Measurements from ENCODE around the gene RAD51B.

DNA sequence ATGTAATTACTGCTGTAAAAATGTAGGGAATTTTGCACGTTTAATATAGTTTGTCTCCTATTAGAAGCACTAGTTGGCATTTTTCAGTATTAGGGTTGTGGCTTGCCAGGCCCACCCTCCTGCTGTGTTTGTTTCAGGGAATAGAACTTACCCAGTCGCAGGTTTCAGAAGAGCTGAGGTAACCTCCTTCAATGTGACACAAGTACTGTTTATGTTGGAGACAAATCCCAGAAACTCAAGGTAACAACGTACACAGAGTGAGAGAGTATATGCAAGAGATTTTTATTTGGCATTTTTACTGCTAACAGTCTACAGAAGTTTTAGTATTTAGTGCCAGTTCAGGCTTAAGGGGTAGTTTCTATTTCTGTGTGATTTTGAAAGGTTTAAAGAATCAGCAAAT lies 284.3 kb downstream of the RAD51B start:
- TF ChIP-seq, protein P1, sequence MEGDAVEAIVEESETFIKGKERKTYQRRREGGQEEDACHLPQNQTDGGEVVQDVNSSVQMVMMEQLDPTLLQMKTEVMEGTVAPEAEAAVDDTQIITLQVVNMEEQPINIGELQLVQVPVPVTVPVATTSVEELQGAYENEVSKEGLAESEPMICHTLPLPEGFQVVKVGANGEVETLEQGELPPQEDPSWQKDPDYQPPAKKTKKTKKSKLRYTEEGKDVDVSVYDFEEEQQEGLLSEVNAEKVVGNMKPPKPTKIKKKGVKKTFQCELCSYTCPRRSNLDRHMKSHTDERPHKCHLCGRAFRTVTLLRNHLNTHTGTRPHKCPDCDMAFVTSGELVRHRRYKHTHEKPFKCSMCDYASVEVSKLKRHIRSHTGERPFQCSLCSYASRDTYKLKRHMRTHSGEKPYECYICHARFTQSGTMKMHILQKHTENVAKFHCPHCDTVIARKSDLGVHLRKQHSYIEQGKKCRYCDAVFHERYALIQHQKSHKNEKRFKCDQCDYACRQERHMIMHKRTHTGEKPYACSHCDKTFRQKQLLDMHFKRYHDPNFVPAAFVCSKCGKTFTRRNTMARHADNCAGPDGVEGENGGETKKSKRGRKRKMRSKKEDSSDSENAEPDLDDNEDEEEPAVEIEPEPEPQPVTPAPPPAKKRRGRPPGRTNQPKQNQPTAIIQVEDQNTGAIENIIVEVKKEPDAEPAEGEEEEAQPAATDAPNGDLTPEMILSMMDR (CRISPR knock-in tag; IDR thresholded peaks at IDR 0.05) = no peak
- TF ChIP-seq, protein P2, sequence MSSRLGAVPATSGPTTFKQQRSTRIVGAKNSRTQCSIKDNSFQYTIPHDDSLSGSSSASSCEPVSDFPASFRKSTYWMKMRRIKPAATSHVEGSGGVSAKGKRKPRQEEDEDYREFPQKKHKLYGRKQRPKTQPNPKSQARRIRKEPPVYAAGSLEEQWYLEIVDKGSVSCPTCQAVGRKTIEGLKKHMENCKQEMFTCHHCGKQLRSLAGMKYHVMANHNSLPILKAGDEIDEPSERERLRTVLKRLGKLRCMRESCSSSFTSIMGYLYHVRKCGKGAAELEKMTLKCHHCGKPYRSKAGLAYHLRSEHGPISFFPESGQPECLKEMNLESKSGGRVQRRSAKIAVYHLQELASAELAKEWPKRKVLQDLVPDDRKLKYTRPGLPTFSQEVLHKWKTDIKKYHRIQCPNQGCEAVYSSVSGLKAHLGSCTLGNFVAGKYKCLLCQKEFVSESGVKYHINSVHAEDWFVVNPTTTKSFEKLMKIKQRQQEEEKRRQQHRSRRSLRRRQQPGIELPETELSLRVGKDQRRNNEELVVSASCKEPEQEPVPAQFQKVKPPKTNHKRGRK (CRISPR knock-in tag; IDR thresholded peaks at IDR 0.05) = no peak
- TF ChIP-seq TAF1 (CRISPR knock-in tag; IDR thresholded peaks at IDR 0.05) (no peak), ZNF747 (CRISPR knock-in tag; IDR thresholded peaks at IDR 0.05; ENCODE audit: borderline replicate concordance) (no peak), ZNF558 (CRISPR knock-in tag; IDR thresholded peaks at IDR 0.05; ENCODE audit: borderline replicate concordance) (no peak), ZBTB7A (CRISPR knock-in tag; IDR thresholded peaks at IDR 0.05) (no peak), ATF7 (IDR thresholded peaks at IDR 0.05) (no peak), ATF7 (CRISPR knock-in tag; IDR thresholded peaks at IDR 0.05) (no peak), KDM2A (CRISPR knock-in tag; IDR thresholded peaks at IDR 0.05; ENCODE audit: borderline replicate concordance, low read depth) (no peak), YY1 (IDR thresholded peaks at IDR 0.05; ENCODE audit: insufficient read depth, insufficient replicate concordance, low read depth, low read length) (no peak), NFRKB (IDR thresholded peaks at IDR 0.05) (no peak), NFE2L1 (CRISPR knock-in tag; IDR thresholded peaks at IDR 0.05; ENCODE audit: borderline replicate concordance) (no peak)
- TF ChIP-seq, protein P3, sequence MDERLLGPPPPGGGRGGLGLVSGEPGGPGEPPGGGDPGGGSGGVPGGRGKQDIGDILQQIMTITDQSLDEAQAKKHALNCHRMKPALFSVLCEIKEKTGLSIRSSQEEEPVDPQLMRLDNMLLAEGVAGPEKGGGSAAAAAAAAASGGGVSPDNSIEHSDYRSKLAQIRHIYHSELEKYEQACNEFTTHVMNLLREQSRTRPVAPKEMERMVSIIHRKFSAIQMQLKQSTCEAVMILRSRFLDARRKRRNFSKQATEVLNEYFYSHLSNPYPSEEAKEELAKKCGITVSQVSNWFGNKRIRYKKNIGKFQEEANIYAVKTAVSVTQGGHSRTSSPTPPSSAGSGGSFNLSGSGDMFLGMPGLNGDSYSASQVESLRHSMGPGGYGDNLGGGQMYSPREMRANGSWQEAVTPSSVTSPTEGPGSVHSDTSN (CRISPR knock-in tag; IDR thresholded peaks at IDR 0.05) = no peak
- TF ChIP-seq, protein P4, sequence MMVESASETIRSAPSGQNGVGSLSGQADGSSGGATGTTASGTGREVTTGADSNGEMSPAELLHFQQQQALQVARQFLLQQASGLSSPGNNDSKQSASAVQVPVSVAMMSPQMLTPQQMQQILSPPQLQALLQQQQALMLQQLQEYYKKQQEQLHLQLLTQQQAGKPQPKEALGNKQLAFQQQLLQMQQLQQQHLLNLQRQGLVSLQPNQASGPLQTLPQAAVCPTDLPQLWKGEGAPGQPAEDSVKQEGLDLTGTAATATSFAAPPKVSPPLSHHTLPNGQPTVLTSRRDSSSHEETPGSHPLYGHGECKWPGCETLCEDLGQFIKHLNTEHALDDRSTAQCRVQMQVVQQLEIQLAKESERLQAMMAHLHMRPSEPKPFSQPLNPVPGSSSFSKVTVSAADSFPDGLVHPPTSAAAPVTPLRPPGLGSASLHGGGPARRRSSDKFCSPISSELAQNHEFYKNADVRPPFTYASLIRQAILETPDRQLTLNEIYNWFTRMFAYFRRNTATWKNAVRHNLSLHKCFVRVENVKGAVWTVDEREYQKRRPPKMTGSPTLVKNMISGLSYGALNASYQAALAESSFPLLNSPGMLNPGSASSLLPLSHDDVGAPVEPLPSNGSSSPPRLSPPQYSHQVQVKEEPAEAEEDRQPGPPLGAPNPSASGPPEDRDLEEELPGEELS (CRISPR knock-in tag; IDR thresholded peaks at IDR 0.05) = no peak

Data from HepG2 (cell line).